PC-9 (cell line): ENCODE results near the gene AKAP6. TPM values are rescaled to one million over a fixed set of nuclear protein-coding genes. Genes with fewer than 3 reads are reported as not detected.

Source experiments
- BruUV-seq: library from RNA; stranded (reverse); fragments of 400-500 nt; replicated peaks from 2 replicates; lab custom pipeline; 2021; lab: Mats Ljungman, UMichigan
- CTCF ChIA-PET: fragments of 300-600 bp; sonication (Branson Sonifier 250); formaldehyde crosslinking; loops from one replicate; lab custom pipeline; 2022; ENCODE audit warnings: antibody characterized with exemption; lab: Charles Lee
- POLR2A ChIA-PET: fragments of 300-600 bp; sonication (Branson Sonifier 250); formaldehyde crosslinking; loops from one replicate; lab custom pipeline; 2022; ENCODE audit warnings: antibody characterized with exemption; ENCODE audit not compliant: unreplicated experiment; lab: Charles Lee
- DNase-seq, 2 experiments: peaks; one replicate each; pipeline versions ENCODE4 v3.0.0 to v3.0.0-alpha.2; 2015 to 2022; ENCODE audit warnings: mixed read lengths in 1 of 2
- H2AFZ ChIP-seq: fragments of 200-600 bp; sonication (generic); 2 replicates; pipeline ENCODE4 v1.8.1; 2017; ENCODE audit warnings: antibody characterized with exemption
- H3F3A ChIP-seq: fragments of 200-600 bp; sonication (generic); 2 replicates; pipeline ENCODE4 v1.8.1; 2017; ENCODE audit warnings: antibody characterized with exemption, mild to moderate bottlenecking, low read depth; ENCODE audit not compliant: insufficient read depth
- H3K27ac ChIP-seq: fragments of 200-600 bp; sonication (generic); 2 replicates; pipeline ENCODE4 v1.6.1; 2016; ENCODE audit warnings: mixed run types
- H3K27me3 ChIP-seq: fragments of 200-600 bp; sonication (generic); 2 replicates; pipeline ENCODE4 v1.6.1; 2016; ENCODE audit warnings: low read depth, mixed run types; ENCODE audit not compliant: insufficient read depth
- H3K36me3 ChIP-seq: fragments of 200-600 bp; sonication (generic); 2 replicates; pipeline ENCODE4 v1.6.1; 2016; ENCODE audit warnings: low read depth, mixed run types
- H3K4me1 ChIP-seq: fragments of 200-600 bp; sonication (generic); replicated peaks from 2 replicates; pipeline ENCODE4 v1.6.1; 2016; ENCODE audit warnings: mixed run types; ENCODE audit not compliant: insufficient read depth
- H3K4me2 ChIP-seq: fragments of 200-600 bp; sonication (generic); 2 replicates; pipeline ENCODE4 v1.6.1; 2017; ENCODE audit warnings: mixed run types
- H3K4me3 ChIP-seq: fragments of 200-600 bp; sonication (generic); 2 replicates; pipeline ENCODE4 v1.6.1; 2016; ENCODE audit warnings: mixed run types
- H3K79me2 ChIP-seq: fragments of 200-600 bp; sonication (generic); 2 replicates; pipeline ENCODE4 v1.6.1; 2017; ENCODE audit warnings: low read depth, mixed run types
- H3K9me2 ChIP-seq: fragments of 200-600 bp; sonication (generic); 2 replicates; pipeline ENCODE4 v1.8.1; 2017; ENCODE audit warnings: mild to moderate bottlenecking; ENCODE audit not compliant: insufficient read depth
- H3K9me3 ChIP-seq: fragments of 200-600 bp; sonication (generic); 2 replicates; pipeline ENCODE4 v1.8.1; 2016; ENCODE audit warnings: low read depth; ENCODE audit not compliant: insufficient read depth
- H4K20me1 ChIP-seq: fragments of 200-600 bp; sonication (generic); 2 replicates; pipeline ENCODE4 v1.8.1; 2017; ENCODE audit not compliant: insufficient read depth
- CTCF ChIP-seq: fragments of 200-600 bp; sonication (generic); conservative IDR thresholded peaks from 2 replicates; pipeline ENCODE4 v1.6.1; 2017; ENCODE audit warnings: mixed run types, antibody characterized with exemption, mild to moderate bottlenecking, moderate library complexity
- EZH2 ChIP-seq: fragments of 200-600 bp; sonication (generic); IDR thresholded peaks from 2 replicates; pipeline ENCODE4 v1.8.0; 2017; ENCODE audit warnings: antibody characterized with exemption, low read depth
- intact Hi-C: fragments of 100-400 bp; cut with micrococcal nuclease; formaldehyde crosslinking; loops from one replicate; pipeline ENCODE4 v1.10.0; 2022; ENCODE audit not compliant: unreplicated experiment
- total RNA-seq: library from RNA; stranded (reverse); gene quantifications from 2 replicates; pipeline ENCODE4 v1.2.3, GENCODE V29; 2021

The AKAP6 gene
- total RNA-seq, 1 experiment from 2014 or later, result 2.8 TPM

- H3K4me2 ChIP-seq, result no peak overlapping the region
- H3K9me2 ChIP-seq, result no peaks in the 10 kb centered on the region; the same call in 1 of the 2 replicates
- ChIA-PET CTCF (no interaction called here), POLR2A (no interaction called here)
- intact Hi-C loops, result no loop called here
- H3F3A ChIP-seq, result no peaks in the 10 kb centered on the region
- no peak overlapping the region for H3K27ac ChIP-seq
- H4K20me1 ChIP-seq, result no peaks in the 10 kb centered on the region
- H3K27me3 ChIP-seq, result no peaks in the 10 kb centered on the region
- H3K36me3 ChIP-seq, result no peaks in the 10 kb centered on the region
- BruUV-seq, result no TSS peak
- DNase-seq, result no peak
- H3K9me3 ChIP-seq, result no peaks in the 10 kb centered on the region
- no peaks in the 10 kb centered on the region for H3K4me1 ChIP-seq
- H3K4me3 ChIP-seq, result no peak overlapping the region
- no peak for TF ChIP-seq CTCF
- TF ChIP-seq EZH2, result no peak
- no peak overlapping the region for H2AFZ ChIP-seq
- no peaks in the 10 kb centered on the region for H3K79me2 ChIP-seq
Observed at GRCh38 chr14:32620724-32621123, 291.6 kb downstream of the AKAP6 start.

GRCh38 chr14:32621585-32621984 lies 292.5 kb downstream of the AKAP6 start:
- TF ChIP-seq EZH2, result no peak
- TF ChIP-seq CTCF, result no peak
- no peak overlapping the region for H2AFZ ChIP-seq
- no peaks in the 10 kb centered on the region for H3K79me2 ChIP-seq
- BruUV-seq, result no TSS peak
- DNase-seq, result no peak
- H3K36me3 ChIP-seq, result no peaks in the 10 kb centered on the region
- H3K9me3 ChIP-seq, result no peaks in the 10 kb centered on the region
- intact Hi-C loops, result no loop called here
- H4K20me1 ChIP-seq, result no peaks in the 10 kb centered on the region
- H3K27me3 ChIP-seq, result no peaks in the 10 kb centered on the region
- CTCF ChIA-PET, result no interaction called here
- POLR2A ChIA-PET, result interaction anchor here (1.0 kb wide), 1 partner anchor 17 kb away, joined by 4 read pairs; no protein-coding TSS in a partner anchor
- no peaks in the 10 kb centered on the region for H3K4me1 ChIP-seq
- no peak overlapping the region for H3K4me2 ChIP-seq
- no peak overlapping the region for H3K27ac ChIP-seq
- H3F3A ChIP-seq, result no peaks in the 10 kb centered on the region
- H3K9me2 ChIP-seq, result no peaks in the 10 kb centered on the region; the same call in 1 of the 2 replicates
- H3K4me3 ChIP-seq, result no peak overlapping the region

GRCh38 chr14:32622742-32623141 lies 293.6 kb downstream of the AKAP6 start:
- no peak overlapping the region for H2AFZ ChIP-seq
- no peak for DNase-seq
- POLR2A ChIA-PET, result interaction anchor here (0.6 kb wide), 1 partner anchor 1180 kb away, joined by 3 read pairs; no protein-coding TSS in a partner anchor
- no peaks in the 10 kb centered on the region for H3F3A ChIP-seq
- CTCF ChIA-PET, result no interaction called here
- H3K27me3 ChIP-seq, result no peaks in the 10 kb centered on the region
- intact Hi-C loops, result no loop called here
- H3K79me2 ChIP-seq, result no peaks in the 10 kb centered on the region
- H3K4me1 ChIP-seq, result no peaks in the 10 kb centered on the region
- H4K20me1 ChIP-seq, result no peaks in the 10 kb centered on the region
- BruUV-seq, result no TSS peak
- H3K9me3 ChIP-seq, result no peaks in the 10 kb centered on the region
- TF ChIP-seq EZH2, result no peak
- no peak for TF ChIP-seq CTCF
- H3K4me3 ChIP-seq, result no peak overlapping the region
- no peaks in the 10 kb centered on the region; the same call in 1 of the 2 replicates for H3K9me2 ChIP-seq
- no peaks in the 10 kb centered on the region for H3K36me3 ChIP-seq
- no peak overlapping the region for H3K4me2 ChIP-seq
- H3K27ac ChIP-seq, result no peak overlapping the region
